K562 treated with DMSO at 1 percent for 48 hours (cell line): ENCODE measurements around the gene ZFP82. TPM values are rescaled to one million over a fixed set of nuclear protein-coding genes. Genes with fewer than 3 reads are reported as not detected.

Experiments used
- total RNA-seq: library from RNA; unstranded; fragments of 300-600 nt; gene quantifications from 2 replicates; pipeline ENCODE4 v1.2.3, GENCODE V29; 2022; ENCODE audit warnings: low replicate concordance; ENCODE audit errors: extremely low read depth

Gene ZFP82
- not detected in 2 replicates for total RNA-seq

GRCh38 chr19:36418287-36419001, at the start of gene ZFP82:
TSS of gene ZFP82 (minus strand) at chr19:36418644. CDS start at chr19:36409789, 8,855 bp downstream.

GRCh38 chr19:36378625-36379509, 39.6 kb downstream of the ZFP82 start, which contains the start of gene ZFP14:
TSS of gene ZFP14 (minus strand) at chr19:36379201. CDS start at chr19:36367892, 11,309 bp downstream.

Other genes with a start within 250 kb of the ZFP82 start
- gene ZNF565, start 204.0 kb downstream of the ZFP82 start, total RNA-seq, result not detected in 2 replicates
- not detected in 2 replicates for gene ZNF146, start 203.5 kb downstream of the ZFP82 start, total RNA-seq
- not detected in 2 replicates for gene ZFP14, start 39.4 kb downstream of the ZFP82 start, total RNA-seq
- not detected in 2 replicates for gene ZNF566, start 70.9 kb upstream of the ZFP82 start, total RNA-seq
- gene ZNF260, start 109.6 kb upstream of the ZFP82 start, total RNA-seq, result not detected in 2 replicates
- gene ZNF529, start 154.6 kb upstream of the ZFP82 start, total RNA-seq, result not detected in 2 replicates
- not detected in 2 replicates for gene ZNF382, start 186.7 kb upstream of the ZFP82 start, total RNA-seq
- gene ZNF461, start 248.2 kb upstream of the ZFP82 start, total RNA-seq, result not detected in 2 replicates